Measurements from ENCODE around the gene GSN. TPM values are rescaled to one million over a fixed set of nuclear protein-coding genes. Genes with fewer than 3 reads are reported as not detected.

GSN gene
- total RNA-seq, 1 donor from 2014 or later, result 174 TPM

DNA sequence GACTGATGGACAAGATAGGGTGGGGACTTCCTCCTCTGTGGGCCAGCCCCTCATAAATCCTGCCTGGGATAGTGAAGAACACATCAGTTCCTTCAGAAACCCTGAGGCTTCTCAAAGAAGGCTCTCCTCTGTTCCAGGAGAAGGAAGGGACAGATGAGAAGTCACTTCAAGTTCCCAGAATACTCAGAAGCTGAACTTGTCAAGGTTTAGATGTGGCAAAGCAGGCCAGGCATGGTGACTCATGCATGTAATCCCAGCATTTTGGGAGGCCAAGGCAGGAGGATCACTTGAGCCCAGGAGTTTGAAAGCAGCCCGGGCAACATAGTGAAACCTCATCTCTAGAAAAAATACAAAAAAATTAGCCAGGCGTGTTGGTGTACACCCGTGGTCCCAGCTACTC is 63.6 kb downstream of the GSN start:
- DNase-seq (ENCODE audit: low read depth), result no peak
- no peak overlapping the region for H3K4me3 ChIP-seq (ENCODE audit: low read depth, low read length)
- TF ChIP-seq CTCF (conservative IDR thresholded peaks at IDR 0.05; ENCODE audit: low read depth, low read length), result no peak

- peak; percentile 17 for TF ChIP-seq CTCF (conservative IDR thresholded peaks at IDR 0.05; ENCODE audit: low read depth, low read length)
- no peak overlapping the region for H3K4me3 ChIP-seq (ENCODE audit: low read depth, low read length)
- DNase-seq (ENCODE audit: low read depth), result no peak
Measured at GRCh38 chr9:121331992-121332685, 64.2 kb downstream of the GSN start.

DNA sequence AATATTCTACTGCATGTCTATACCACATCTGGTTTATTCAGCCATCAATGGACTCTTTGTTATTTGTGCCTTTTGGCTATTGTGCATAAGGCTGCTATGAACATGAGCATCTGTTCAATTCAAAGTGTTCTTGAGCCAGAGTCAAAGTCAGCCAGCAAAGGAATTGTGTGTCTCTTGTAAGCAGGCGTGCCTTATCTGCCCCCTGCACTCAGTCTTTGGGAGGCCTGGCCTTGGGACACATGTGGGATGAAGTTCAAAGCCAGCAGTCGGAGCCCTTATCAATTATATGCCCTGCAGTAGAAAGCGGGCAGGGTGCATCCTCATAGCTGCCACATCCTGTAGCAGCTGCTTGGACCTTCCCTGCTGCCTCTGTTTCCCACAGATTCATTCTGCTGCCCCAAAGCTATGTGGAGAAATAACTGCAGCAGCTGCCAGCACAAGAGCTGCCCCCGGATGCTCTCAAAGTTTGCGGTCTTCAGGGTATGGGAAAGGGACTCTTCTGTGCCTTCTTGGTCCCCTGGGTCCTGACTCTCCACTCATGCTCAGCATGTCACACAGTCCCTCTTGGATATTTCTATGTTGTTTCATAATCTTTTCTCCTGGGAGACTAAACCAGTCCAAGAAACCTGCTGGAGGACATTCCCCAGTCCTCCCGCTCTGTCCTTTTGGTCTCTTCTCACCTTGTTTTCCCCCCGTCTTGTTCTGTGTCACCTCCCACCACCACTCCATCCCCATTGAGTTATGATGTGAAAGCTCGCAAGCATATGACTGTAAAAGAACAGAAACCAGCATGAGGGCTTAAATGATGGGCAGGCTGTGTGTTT is 66.2 kb downstream of the GSN start:
- DNase-seq (ENCODE audit: low read depth), result no peak
- H3K4me3 ChIP-seq (ENCODE audit: low read depth, low read length), result no peak overlapping the region
- no peak for TF ChIP-seq CTCF (conservative IDR thresholded peaks at IDR 0.05; ENCODE audit: low read depth, low read length)

DNA sequence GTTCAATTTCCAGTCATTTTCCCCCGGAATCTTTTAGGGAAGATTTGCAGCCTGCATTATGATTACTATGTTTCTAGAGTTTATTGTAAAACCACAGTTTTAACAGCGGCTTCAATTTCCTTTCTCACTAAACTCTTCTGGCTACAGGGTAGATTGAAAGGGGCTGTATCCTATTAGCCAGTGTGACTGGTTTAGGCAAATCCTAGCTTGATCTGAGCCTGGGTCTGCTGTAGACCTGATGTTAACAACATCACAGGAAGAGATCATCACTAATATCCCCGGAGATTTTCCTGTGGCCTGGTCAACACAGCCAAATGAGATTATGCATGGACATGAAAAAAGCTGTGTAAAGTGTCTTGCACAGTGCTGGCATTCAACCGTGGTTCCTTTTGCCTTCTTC is 68.7 kb downstream of the GSN start:
- DNase-seq (ENCODE audit: low read depth), result no peak
- TF ChIP-seq CTCF (conservative IDR thresholded peaks at IDR 0.05; ENCODE audit: low read depth, low read length), result no peak
- no peak overlapping the region for H3K4me3 ChIP-seq (ENCODE audit: low read depth, low read length)

GRCh38 chr9:121339437-121339836 is 71.5 kb downstream of the GSN start:
- H3K4me3 ChIP-seq (ENCODE audit: low read depth, low read length), result no peak overlapping the region
- no peak for TF ChIP-seq CTCF (conservative IDR thresholded peaks at IDR 0.05; ENCODE audit: low read depth, low read length)

DNA sequence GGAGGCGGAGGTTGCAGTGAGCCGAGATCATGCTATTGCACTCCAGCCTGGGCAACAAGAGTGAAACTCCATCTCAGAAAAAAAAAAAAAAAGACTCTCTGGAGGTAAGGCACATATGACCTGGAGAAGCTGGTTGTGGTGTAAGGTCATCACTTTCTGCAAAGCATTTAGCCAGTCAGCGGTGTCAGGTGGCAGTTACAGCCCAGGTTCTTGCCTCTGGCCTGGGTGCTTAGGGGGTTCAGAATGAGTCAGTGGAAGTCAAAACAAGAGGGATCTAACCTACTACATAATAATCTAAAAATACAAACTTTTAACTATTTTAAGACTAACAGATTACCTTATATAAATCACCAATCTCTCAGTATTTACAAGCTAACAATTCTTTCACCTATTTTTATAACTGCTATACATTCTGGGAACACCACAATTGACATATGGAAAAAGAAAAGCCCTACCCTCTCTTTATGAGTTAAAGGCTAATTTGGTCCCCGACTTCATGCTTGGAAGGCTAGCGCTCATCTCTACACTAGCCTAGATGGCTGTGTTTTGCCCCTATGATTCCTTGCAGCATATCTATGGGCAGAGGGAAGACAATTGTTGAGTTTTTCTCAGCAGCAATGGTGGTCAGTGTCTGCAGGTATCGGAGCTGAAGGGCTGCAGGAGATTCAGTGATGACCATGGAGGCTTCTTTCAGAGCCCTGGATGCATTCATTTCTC is 72.9 kb downstream of the GSN start:
- no peak overlapping the region for H3K4me3 ChIP-seq (ENCODE audit: low read depth, low read length)
- DNase-seq (ENCODE audit: low read depth), result no peak
- no peak for TF ChIP-seq CTCF (conservative IDR thresholded peaks at IDR 0.05; ENCODE audit: low read depth, low read length)

More at GRCh38 chr9:121339437-121339836, 71.5 kb downstream of the GSN start:
- DNase-seq (ENCODE audit: low read depth), result no peak

All from epithelial cell of proximal tubule (primary cell).